Glomerular endothelial cell (primary cell): ENCODE data around the gene CFHR1. TPM values are rescaled to one million over a fixed set of nuclear protein-coding genes. Genes with fewer than 3 reads are reported as not detected.
A peak's percentile ranks its signal among the peaks of the same experiment; 100 is the strongest.
"Not testable (repeated sequence)": the region's sequence is repeated elsewhere in the genome, so short reads cannot be mapped to it uniquely, and the experiment has no call there.

ENCODE experiments used
- DNase-seq: peaks from one replicate; pipeline ENCODE4 v3.0.0-alpha.2; 2011; ENCODE audit warnings: low read depth, low spot score; ENCODE audit errors: extremely low read depth
- total RNA-seq: library from RNA; depleted of rRNA; stranded (reverse); fragments of >200 nt; gene quantifications from 2 replicates; pipeline ENCODE4 v1.2.3, GENCODE V29; 2015

Gene CFHR1
- total RNA-seq, result not detected in 2 replicates

DNA sequence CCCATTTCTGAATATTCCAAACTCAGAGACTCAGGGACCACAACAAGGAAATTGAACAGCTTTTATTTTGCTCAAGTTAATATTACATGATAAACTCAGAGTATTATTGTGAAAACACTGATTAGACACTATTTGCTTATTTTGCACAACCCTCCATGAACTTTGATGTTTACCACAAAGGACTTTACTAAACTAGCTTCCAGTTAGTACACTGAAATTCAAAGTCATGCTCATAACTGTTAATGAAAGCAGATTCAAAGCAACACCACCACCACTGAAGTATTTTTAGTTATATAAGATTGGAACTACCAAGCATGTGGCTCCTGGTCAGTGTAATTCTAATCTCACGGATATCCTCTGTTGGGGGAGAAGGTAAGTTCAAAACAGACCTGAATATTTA is at the start of gene CFHR1:
Gene CFHR1 (plus strand): TSS at position 201 of the 400 bp plus-strand sequence. CDS start 114 bp downstream, at position 315.
- DNase-seq, result not testable (repeated sequence)

DNA sequence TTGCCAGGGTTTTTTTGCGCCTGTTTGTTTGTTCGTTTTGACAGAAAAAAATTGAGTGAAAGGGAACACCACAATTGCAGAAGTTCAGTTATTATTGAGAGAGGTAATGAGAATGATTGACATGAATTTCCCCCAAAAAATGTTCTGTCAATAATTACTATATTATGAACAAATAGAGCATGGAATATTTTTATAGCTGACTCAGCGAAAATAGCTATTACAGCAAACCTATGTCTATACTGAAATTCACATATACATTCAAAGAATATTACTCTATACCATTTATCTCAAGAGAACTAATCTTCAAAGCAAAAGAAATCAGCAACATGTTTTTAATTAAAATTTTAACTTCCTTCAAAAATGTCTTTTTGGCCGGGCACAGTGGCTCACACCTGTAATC is 49.7 kb upstream of the CFHR1 start:
- DNase-seq, result not testable (repeated sequence)

DNA sequence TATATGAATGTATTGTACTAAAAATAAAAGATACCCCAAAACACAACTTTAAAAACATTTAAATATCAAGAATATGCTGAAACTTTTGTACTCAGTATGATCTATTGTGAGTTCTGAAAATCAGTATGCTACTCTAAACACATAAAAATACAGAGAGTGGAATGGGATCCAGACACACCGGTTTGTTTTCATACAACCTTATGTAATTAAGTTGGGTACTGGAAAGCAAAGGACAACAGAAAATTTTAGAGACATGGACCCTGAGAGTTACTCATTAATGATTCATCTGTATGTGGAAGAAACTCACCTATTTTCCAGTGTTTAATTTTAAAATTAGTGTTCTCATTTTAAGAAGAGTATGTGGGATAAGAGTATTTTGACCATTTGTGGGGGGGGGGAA is 45.8 kb upstream of the CFHR1 start:
- no peak for DNase-seq

DNA sequence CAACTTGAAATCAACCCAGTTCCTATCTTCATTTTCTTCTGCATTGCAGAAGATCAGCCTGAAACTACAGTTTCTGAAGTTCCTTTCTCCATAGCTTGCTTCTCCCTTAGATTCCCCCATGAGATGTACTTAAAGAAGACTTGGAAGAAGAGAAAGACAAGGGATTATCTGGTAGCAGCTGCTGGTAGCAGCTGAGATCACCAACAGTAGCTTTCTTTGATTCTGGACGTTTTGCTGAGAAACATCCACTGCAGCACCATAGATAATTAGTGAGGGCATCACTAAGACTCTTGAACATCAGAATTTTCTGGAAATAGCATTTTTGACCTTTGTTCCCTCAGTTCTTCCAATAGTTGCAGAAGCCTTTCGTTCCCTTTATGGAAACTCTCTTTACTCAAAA is 45.4 kb upstream of the CFHR1 start:
- DNase-seq, result no peak

DNA sequence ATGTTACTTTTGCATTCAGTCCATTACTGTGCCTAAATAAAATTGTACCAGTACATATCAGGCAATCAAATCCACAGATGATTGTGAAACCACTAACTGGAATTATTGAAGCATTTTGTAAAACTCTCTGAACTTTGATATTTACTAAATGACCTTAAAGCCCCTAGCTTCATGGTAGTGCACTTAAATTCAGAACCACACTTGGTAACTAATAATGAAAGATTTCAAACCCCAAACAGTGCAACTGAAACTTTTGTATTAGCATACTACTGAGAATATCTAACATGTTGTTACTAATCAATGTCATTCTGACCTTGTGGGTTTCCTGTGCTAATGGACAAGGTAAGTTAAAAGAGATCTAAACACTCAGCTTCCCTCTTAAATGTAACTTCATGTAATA is 44.9 kb upstream of the CFHR1 start, which contains the start of gene CFHR3:
Gene CFHR3 (plus strand): TSS at position 238 of the 400 bp plus-strand sequence. CDS start 47 bp downstream, at position 285.
- no peak for DNase-seq

DNA sequence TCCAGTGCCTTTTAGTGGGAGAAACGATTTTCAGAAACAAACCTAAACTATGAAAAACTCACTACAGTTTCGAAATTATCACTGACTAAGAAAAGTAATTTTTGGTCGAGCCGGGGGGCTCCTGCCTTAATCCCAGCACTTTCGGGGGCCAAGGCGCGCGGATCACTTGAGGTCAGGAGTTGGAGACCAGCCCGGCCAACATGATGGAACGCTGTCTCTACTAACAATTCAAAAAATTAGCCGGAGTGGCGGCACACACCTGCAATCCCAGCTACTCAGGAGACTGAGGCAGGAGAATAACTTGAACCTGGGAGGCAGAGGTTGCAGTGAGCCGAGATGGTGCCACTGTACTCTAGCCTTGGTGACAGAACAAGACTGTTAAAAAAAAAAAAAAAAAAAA is 41.9 kb upstream of the CFHR1 start:
- no peak for DNase-seq

DNA sequence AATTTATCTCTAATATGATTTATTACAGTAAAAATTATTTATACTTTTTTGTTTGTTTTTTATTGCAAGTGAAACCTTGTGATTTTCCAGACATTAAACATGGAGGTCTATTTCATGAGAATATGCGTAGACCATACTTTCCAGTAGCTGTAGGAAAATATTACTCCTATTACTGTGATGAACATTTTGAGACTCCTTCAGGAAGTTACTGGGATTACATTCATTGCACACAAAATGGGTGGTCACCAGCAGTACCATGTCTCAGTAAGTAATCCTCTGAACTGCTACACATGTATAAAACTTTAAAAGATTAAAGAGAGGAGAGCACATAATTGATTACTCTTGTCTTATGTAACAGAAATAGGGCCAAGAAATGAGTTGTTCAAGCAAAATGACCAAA is 40.4 kb upstream of the CFHR1 start:
- no peak for DNase-seq

DNA sequence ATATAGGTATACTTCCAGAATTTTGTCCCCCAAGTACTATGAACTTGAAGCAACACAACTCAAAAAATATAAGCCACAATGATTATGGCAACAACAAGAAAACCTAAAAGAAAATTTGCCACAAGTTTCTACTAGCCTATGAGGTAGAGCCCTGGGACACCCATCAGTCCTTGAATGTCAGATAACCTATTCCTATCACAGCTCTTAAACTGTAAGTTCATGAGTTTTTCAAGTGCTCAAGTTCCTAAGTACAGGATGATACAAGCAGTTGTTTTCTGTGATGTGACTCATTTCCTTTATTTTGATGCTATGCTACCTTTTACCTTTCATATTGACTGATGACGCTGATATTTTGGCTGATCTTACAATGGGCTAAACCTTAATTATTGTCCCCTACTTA is 28.3 kb upstream of the CFHR1 start:
- not testable (repeated sequence) for DNase-seq

DNA sequence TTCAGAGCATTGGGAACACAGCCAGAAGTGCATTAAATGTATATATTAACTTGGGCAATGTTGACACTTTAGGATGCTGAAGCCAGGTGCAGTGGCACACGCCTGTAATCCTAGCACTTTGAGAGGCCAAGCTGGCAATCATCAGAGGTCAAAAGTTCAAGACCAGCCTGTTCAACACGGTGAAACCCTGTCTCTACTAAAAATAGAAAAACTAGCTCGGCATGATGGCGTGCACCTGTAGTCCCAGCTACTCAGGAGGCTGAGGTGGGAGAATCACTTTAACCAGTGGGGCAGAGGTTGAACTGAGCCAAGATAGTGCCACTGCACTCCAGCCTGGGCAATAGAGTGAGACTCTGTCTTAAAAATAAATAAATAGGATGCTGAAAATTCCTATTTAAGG is 25.4 kb upstream of the CFHR1 start:
- DNase-seq, result not testable (repeated sequence)

DNA sequence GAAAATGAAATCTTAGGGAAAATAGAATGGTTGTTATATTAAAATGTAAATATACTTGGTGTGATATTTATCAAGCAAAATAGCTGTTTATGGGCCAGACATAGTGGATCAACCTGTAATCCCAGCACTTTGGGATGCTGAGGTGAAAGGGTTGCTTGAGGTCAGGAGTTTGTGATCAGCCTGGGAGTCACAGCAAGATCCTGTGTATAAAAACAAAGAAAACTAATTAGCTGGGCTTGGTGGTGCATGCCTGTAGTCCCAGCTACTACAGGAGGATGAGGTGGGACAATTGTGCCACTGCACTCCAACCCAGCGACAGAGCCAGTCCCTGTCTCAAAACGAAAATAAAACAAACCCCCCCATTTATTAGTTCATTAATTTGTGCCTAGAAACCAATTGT is 21.6 kb upstream of the CFHR1 start:
- no peak for DNase-seq

DNA sequence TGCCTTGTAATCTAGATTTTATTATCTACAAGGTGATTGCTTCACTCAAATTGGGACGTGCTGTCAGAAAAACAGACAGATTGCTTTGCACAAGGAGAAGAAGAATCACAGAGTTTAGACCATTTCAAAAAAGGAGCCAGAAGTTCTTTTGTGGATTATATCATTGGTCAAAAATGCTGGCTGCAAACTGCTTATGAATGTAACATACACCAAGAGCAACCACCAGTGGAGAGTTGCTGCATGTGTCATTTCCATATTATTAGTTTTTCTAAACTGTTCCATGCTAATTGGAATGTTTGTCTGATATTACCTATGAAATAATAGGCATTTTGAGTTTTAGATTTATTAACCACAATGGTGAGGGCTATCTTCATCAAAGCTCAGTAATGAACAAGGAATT is 17.6 kb upstream of the CFHR1 start:
- not testable (repeated sequence) for DNase-seq

DNA sequence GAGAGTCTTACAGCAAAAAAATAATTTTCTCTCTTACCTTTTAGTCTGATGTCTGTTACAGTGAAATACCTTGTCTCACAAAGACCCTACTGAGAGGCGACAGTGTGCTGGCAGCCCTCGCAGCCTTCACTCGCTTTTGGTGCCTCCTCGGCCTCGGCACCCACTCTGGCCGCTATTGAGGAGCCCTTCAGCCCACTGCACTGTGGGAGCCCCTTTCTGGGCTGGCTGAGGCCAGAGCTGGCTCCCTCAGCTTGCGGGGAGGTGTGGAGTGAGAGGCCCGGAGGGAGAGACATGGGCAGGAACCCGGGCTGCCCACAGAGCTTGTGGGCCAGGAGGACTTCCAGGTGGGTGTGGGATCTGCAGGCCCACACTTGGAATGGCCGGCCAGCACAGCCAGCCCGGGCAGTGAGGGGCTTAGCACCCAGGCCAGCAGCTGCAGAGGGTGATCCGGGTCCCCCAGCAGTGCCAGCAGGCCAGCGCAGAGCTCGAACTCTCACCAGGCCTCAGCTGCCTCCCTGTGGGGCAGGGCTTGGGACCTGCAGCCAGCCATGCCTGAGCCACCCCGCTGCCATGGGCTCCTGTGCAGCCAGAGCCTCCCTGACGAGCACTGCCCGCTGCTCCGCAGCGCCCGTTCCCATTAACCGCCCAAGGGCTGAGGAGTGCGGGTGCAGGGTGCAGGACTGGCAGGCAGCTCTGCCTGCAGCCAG is 10.8 kb upstream of the CFHR1 start:
- DNase-seq, result no peak

DNA sequence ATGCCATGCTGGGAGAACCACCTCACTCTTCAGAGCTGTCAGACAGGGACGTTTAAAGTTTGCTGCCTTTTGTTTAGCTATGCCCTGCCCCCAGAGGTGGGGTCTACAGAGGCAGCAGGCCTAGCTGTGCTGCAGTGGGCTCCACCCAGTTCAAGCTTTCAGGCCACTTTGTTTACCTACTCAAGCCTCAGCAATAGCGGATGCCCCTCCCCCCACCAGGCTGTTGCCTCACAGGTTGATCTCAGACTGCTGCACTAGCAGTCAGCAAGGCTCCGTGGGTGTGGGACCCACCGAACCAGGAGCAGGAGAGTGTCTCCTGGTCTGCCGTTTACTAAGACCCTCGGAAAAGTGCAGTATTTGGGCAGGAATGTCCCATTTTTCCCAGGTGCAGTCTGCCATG is 2.1 kb upstream of the CFHR1 start:
- not testable (repeated sequence) for DNase-seq

DNA sequence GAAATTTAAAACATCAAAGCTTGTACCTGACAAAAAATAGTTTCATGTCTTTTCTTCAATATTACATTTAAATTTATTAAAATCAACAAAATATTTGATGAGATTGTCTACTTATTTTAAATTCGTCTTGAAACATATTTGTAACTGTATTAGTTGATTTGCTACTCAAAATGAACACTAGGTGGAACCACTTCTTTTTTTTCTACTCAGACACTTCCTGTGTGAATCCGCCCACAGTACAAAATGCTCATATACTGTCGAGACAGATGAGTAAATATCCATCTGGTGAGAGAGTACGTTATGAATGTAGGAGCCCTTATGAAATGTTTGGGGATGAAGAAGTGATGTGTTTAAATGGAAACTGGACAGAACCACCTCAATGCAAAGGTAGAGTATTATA is 8.3 kb downstream of the CFHR1 start:
- peak; percentile 5 for DNase-seq

DNA sequence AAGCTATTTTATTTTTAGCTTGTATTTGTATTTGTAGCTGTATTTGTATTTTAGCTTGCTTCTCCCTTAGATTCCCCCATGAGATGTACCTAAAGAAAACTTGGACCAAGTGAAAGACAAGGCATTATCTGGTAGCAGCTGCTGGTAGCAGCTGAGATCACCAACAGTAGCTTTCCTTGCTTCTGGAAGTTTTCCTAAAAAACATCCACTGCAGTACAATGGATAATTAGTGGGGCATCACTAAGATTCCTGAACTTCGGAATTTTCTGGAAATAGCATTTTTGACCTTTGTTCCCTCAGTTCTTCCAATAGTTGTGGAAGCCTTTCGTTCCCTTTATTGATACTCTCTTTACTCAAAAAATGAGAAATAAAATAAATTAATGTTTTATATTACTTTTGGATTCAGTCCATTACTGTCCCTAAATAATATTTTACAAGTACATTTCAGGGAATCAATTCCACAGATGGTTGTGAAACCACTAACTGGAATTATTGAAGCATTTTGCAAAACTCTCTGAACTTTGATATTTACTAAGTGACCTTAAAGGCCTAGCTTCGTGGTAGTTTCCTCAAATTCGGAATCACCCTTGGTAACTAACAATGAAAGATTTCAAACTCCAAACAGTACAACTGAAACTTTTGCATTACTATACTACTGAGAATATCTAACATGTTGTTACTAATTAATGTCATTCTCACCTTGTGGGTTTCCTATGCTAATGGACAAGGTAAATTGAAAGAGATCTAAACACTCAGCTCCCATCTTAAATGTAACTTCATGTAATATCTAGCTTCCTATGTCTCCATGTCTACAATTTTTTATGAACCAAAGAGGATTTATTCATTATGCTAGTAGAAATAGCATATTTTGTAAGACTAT is 30.3 kb downstream of the CFHR1 start:
- not testable (repeated sequence) for DNase-seq

DNA sequence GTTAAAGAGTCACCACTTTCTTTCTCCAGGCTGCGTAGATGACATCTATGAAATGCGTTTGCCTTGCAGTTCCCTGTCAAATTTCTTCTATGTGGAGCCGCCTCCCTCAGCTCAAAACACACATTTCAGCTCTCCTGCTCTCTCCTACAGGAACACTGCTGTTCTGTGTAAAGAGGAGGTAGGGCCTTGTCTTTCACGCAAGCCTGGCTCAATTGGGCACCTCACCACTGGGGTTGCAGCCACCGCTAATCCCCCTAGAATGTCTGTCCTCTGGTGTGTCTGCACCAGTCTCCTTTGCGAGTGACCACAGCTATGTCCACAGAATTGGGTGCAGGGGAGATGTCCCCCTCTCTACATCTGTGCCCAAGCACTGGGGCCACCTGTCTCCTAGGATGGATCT is 36.5 kb downstream of the CFHR1 start:
- DNase-seq, result no peak

DNA sequence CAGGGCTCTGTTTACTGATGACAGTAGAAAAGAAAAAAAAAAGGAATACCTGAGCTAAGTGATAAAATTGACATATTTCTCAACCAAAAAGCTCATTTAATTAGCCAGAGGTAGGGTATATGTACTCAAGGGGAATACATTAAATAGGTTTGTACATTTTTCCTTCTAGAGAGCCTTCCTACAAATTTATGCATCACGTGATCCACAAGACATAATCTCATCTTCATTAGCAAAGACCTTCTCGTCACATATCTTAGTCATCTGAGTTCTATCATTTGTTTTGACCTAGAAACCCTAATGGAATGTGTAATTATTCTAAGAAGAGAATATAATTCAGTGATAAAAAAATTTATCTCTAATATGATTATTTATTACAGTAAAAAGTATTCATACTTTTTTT is 37.7 kb downstream of the CFHR1 start:
- DNase-seq, result no peak

DNA sequence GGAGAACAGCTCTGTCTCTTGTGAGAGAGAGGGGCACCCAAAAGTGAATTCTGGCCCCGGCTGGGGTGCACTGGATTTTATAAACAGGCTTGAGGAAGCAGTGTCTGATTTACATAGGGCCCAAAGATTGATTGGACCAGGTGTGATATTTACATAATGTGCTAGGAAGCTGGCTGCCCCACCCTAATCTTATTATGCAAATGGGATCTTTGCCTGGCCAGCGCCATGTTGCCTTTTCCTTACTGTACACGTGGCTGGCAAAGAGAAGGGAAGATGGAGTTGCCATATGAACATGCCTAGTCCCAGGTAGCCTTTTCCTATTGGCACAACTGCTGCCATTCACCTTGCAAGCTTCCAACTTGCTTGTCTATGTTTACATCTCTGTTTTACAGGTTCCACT is 39.3 kb downstream of the CFHR1 start:
- DNase-seq, result no peak

DNA sequence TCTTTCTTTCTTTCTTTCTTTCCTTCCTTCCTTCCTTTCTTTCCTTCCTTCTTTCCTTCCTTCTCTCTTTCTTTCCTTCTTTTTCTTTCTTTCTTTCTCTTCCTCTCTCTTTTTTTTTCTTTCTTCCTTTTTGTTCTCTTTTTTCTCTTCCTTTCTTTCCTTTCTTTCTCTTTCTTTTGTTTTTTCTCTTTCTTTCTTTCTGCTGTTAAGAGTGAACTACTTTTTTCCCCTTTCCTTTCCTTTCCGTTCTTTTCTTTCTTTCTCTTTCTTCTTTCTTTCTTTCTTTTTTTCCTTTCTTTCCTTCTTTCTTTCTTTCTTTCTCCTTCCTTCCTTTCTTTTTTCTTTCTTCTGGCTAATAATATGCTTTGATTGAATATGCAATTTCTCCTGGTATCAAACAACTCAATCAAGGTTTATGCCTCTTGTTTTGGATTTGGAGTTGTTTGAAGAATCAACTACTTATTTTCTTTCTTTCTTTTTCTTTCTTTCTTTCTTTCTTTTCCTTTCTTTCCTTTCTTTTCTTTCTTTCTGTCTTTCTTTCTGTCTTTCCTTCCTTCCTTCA is 40.9 kb downstream of the CFHR1 start:
- no peak for DNase-seq

DNA sequence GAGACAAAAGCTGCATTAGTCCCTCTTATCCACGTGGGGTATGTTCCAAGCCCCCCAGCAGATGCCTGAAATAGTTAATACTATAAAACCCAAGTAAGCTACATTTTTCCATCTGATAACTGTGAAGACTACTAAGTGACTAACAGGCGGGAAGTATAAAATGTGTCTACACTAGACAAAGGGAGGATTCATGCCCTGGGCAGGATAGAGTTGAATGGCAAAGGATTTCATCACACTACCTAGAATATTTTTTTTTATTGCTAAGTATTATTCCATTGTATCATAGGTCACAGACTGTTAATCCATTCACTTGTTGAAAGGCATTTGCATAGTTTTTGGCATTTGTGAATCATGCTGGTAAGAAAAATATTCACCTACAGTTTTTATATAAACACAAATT is 41.9 kb downstream of the CFHR1 start:
- no peak for DNase-seq

DNA sequence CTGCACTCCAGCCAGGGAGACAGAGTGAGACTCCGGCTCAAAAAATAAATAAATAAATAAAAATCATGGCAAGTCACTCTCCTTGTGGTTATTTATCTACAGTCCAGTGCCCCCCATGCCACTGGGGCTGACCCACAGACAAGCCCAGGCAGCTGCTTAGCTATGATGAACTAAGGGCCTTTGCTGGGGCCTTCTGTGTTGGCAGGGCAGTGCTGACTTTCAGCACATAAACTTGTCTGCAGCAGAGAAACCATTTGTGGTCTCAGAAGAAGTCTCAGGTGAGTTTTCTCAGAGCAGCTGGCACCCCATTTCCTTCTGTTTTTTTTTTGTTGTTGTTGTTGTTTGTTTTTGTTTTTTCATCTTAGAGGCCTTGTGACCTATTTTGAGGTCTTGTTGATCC is 47.4 kb downstream of the CFHR1 start:
- no peak for DNase-seq

DNA sequence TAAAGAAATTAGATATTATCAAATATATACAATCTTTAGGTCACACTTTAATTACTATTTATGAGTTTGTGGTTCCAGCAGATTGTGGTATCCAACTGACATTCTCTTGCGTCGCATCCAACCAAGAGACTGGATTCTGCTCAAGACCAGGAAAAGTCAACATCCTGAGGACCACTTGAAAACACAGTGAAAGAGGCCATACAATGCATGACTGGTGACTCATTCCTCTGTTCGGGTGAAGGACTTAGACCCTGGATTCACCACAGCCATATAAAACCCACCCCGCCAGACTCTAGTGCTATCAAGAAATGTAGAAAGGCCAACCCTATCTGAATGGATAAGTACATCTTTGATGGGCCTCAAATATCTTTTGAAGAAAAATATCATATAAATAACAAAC is 53.9 kb downstream of the CFHR1 start:
- no peak for DNase-seq
